ENCODE measurements around the gene ADAMTS10.
"Not testable (repeated sequence)": the region's sequence is repeated elsewhere in the genome, so short reads cannot be mapped to it uniquely, and the experiment has no call there.

The ADAMTS10 gene

GRCh38 chr19:8558325-8558724 is 52.2 kb downstream of the ADAMTS10 start:
- DNase-seq (ENCODE audit: low spot score), result no peak

GRCh38 chr19:8557642-8558238 is 52.8 kb downstream of the ADAMTS10 start:
- DNase-seq (ENCODE audit: low spot score), result no peak

- DNase-seq (ENCODE audit: low spot score), result not testable (repeated sequence)
These were observed 56.8 kb downstream of the ADAMTS10 start for GRCh38 chr19:8553729-8554128.

- DNase-seq (ENCODE audit: low spot score), result peak; percentile 58
These were observed 57.7 kb downstream of the ADAMTS10 start for GRCh38 chr19:8552810-8553209.

- DNase-seq (ENCODE audit: low spot score), result no peak
These were observed 60.4 kb downstream of the ADAMTS10 start for GRCh38 chr19:8550070-8550469.

GRCh38 chr19:8545743-8546142 is 64.8 kb downstream of the ADAMTS10 start:
- DNase-seq (ENCODE audit: low spot score), result no peak

- no peak for DNase-seq (ENCODE audit: low spot score)
These were observed 66.3 kb downstream of the ADAMTS10 start for GRCh38 chr19:8544168-8544567.

GRCh38 chr19:8539621-8540149 is 70.8 kb downstream of the ADAMTS10 start:
- no peak for DNase-seq (ENCODE audit: low spot score)

GRCh38 chr19:8537099-8537498 is 73.4 kb downstream of the ADAMTS10 start:
- DNase-seq (ENCODE audit: low spot score), result no peak

GRCh38 chr19:8536282-8536681 is 74.2 kb downstream of the ADAMTS10 start:
- DNase-seq (ENCODE audit: low spot score), result no peak

GRCh38 chr19:8532225-8532624 is 78.3 kb downstream of the ADAMTS10 start:
- DNase-seq (ENCODE audit: low spot score), result no peak

- DNase-seq (ENCODE audit: low spot score), result no peak
These were observed 79.0 kb downstream of the ADAMTS10 start for GRCh38 chr19:8531470-8531869.

Measured in kidney capillary endothelial cell (primary cell).